Heart right ventricle (tissue), 16 donors: ENCODE measurements around the gene SIRT4. TPM values are rescaled to one million over a fixed set of nuclear protein-coding genes. Genes with fewer than 3 reads are reported as not detected.

Source experiments
- ATAC-seq, 8 donors: fragments of 200-7000 bp; cut with Tn5 transposase; one replicate each; pipeline ENCODE4 v1.9.1; 2020; ENCODE audit warnings: mild to moderate bottlenecking in 8 of 8, moderate library complexity in 8 of 8, moderate number of reproducible peaks in 1 of 8
- DNase-seq, 2 donors: peaks; one replicate each; pipeline ENCODE4 v3.0.0-alpha.2; 2020
- H3K27ac ChIP-seq, 10 donors: fragments of 200-600 bp; sonication (generic) in 2 of 10; one replicate each; pipeline versions ENCODE4 v1.5.0 to v1.8.0; 2020 to 2022; ENCODE audit warnings: mild to moderate bottlenecking in 3 of 10
- H3K27me3 ChIP-seq, 7 donors: fragments of 200-600 bp; one replicate each; pipeline ENCODE4 v1.8.0; 2021 to 2022; ENCODE audit warnings: mild to moderate bottlenecking in 2 of 7
- H3K36me3 ChIP-seq, 9 donors: fragments of 200-600 bp; sonication (generic) in 1 of 9; one replicate each; pipeline versions ENCODE4 v1.5.0 to v1.8.0; 2020 to 2022; ENCODE audit warnings: mild to moderate bottlenecking in 2 of 9
- H3K4me1 ChIP-seq, 9 donors: fragments of 200-600 bp; sonication (generic) in 1 of 9; one replicate each; pipeline versions ENCODE4 v1.5.0 to v1.8.0; 2020 to 2022; ENCODE audit warnings: mild to moderate bottlenecking in 4 of 9
- H3K4me3 ChIP-seq, 10 donors: fragments of 200-600 bp; sonication (generic) in 2 of 10; one replicate each; pipeline versions ENCODE4 v1.5.0 to v1.8.0; 2020 to 2022; ENCODE audit warnings: mild to moderate bottlenecking in 7 of 10, moderate library complexity in 2 of 10
- H3K9me3 ChIP-seq, 11 donors: fragments of 200-600 bp in 10 of 11; sonication (generic) in 2 of 11; one replicate each; pipeline versions ENCODE4 v1.5.0 to v1.8.0; 2013 to 2022; ENCODE audit warnings: mild to moderate bottlenecking in 2 of 11, control low read depth in 1 of 11, moderate library complexity in 1 of 11
- CTCF ChIP-seq, 9 donors: fragments of 200-600 bp; sonication (generic) in 2 of 9; IDR thresholded peaks; one replicate each; pipeline versions ENCODE4 v1.5.0 to v1.8.0; 2021 to 2022; ENCODE audit warnings: antibody characterized with exemption in 9 of 9, mild to moderate bottlenecking in 5 of 9, moderate library complexity in 1 of 9
- WGBS, 2 donors: extraction: QIAGEN DNeasy Blood & Tissue Kit; methylation state at CpG; one replicate each; pipeline ENCODE4 v1.1.7; 2013; ENCODE audit warnings: inconsistent platforms in 1 of 2; 5-methylcytosine and 5-hydroxymethylcytosine counted together
- intact Hi-C, 10 donors: fragments of 100-400 bp; cut with DNase I; formaldehyde crosslinking; loops; one replicate each; pipeline versions ENCODE4 v1.11.1 to v1.14.2; 2022
- polyA plus RNA-seq, 2 donors: library from polyadenylated mRNA; stranded (reverse); fragments of 200-250 nt; gene quantifications; one replicate each; pipeline ENCODE4 v1.2.3, GENCODE V29; 2013
- total RNA-seq, 10 donors: library from RNA; stranded (reverse); fragmentation: NEBNext Ultra II Directional in 3 of 10; extraction: Animal tissue kit (Norgen Biotek cat#: 25700) in 3 of 10; gene quantifications; one replicate each; pipeline versions ENCODE4 v1.2.1 to v1.2.4, GENCODE V29; 2021 to 2023
- donor health status: Arrhythmogenic right ventricular cardiomyopathy.
- donor health status: ischemic (EF 13 %, LVEDD 7.1; RV severe dilation, severe dysfunction).
- donor health status: healthy with polysubstance abuse.
- donor health status: DM: no; HTN: yes; CAD: no.
- donor health status: DM: no; HTN: no; CAD: no.
- donor health status: ischemic (EF 25% LVEDD 6.9; RV normal size, moderate dysfunction).
- donor health status: ischemic (EF 25% LVEDD 5.7; RV mildly dilated, moderate dysfunction).
- donor health status: healthy.
- donor health status: DM: yes; HTN: yes; CAD: no.
- donor health status: Ischemic cardiomyopathy.
- donor health status: ischemic (EF 35%, LVEDD 5.7; RV mildly dilated, moderate dysfunction).
- donor health status: nonischemic (EF 11% LVEDD 7.7; RV severe dilation, severe dysfunction).
- donor health status: DM: yes; HTN: yes; CAD: no.
- donor health status: PGD.
- donor health status: ischemic (EF 29% LVEDD 5.4; RV normal size, mild dysfunction).
- donor health status: nonischemic (EF 23%, LVEDD 6.1; RV moderate dilation, normal function).

Gene SIRT4
- total and polyA plus RNA-seq, 12 donors, result 2.8 to 9.0 (median 4.7) TPM

GRCh38 chr12:120264904-120265472 is 37.1 kb upstream of the SIRT4 start:
- peaks cover 24 to 60% (median 48%) of the 10 kb centered on the region in 9 donors for H3K4me1 ChIP-seq
- no peak for TF ChIP-seq CTCF (IDR thresholded peaks at IDR 0.05)

GRCh38 chr12:120265473-120266179 is 36.5 kb upstream of the SIRT4 start, which contains the start of gene PXN:
PXN (minus strand) TSS chr12:120265730; CDS start chr12:120265629, 101 bp downstream.
- DNase-seq, result peak; percentile 87 to 94
- 2 to 3% methylated on average over 46 to 70 of the region's 81 CpGs for WGBS, 2 donors
- Histone ChIP-seq H3K27me3 (no peaks in the 10 kb centered on the region), H3K27ac (peak within 1 kb of the TSS; percentile 90 to 99 (median 96)), H3K4me3 (peak within 1 kb of the TSS; percentile 84 to 99 (median 94)), H3K4me1 (peaks cover 23 to 54% (median 43%) of the 10 kb centered on the region in 9 donors), H3K36me3 (peaks cover 0 to 4% (median 0%) of the 10 kb centered on the region in 9 donors), H3K9me3 (no peaks in the 10 kb centered on the region)
- ATAC-seq, result peak; percentile 83 to 92 (median 88)
- TF ChIP-seq CTCF (IDR thresholded peaks at IDR 0.05), result peak; percentile 84 to 96 (median 88)
- intact Hi-C loops, result loop anchor here in 9 of 10 donors (1.0 to 2.0 kb wide), 6 partner anchors 36 to 65 kb away; partner anchors contain the start of gene RPLP0 (in 2 of the 9)

More at GRCh38 chr12:120264904-120265472, 37.1 kb upstream of the SIRT4 start:
- peak overlapping the region; percentile 84 to 99 (median 94) for H3K4me3 ChIP-seq
- WGBS, 2 donors, result 1% methylated on average over 26 to 29 of the region's 29 CpGs
- DNase-seq (peak in 1 of 2 donors; percentile 18), ATAC-seq (peak in 5 of 8 donors; percentile 0 to 22 (median 5))
- H3K9me3 ChIP-seq, result no peaks in the 10 kb centered on the region
- no peaks in the 10 kb centered on the region for H3K27me3 ChIP-seq
- H3K36me3 ChIP-seq, result peaks cover 0 to 4% (median 0%) of the 10 kb centered on the region in 9 donors
- H3K27ac ChIP-seq, result peak overlapping the region; percentile 90 to 99 (median 96)
- intact Hi-C loops, result loop anchor here in 8 of 10 donors (1.0 to 2.0 kb wide), 6 partner anchors 36 to 64 kb away; partner anchors contain the start of gene RPLP0 (in 2 of the 8)

- WGBS, 2 donors, result 54 to 57% methylated on average over 8 of the region's 8 CpGs
- Histone ChIP-seq H3K27me3 (no peaks in the 10 kb centered on the region), H3K4me3 (peak overlapping the region in 2 of 10 donors; percentile 11 to 96), H3K9me3 (no peaks in the 10 kb centered on the region), H3K4me1 (peaks cover 23 to 47% (median 38%) of the 10 kb centered on the region in 9 donors), H3K36me3 (peaks cover 0 to 2% (median 0%) of the 10 kb centered on the region in 9 donors), H3K27ac (peak overlapping the region in 2 of 10 donors; percentile 32 to 43)
- intact Hi-C loops, result loop anchor here in 3 of 10 donors (1.0 to 2.0 kb wide), 2 partner anchors 38 to 64 kb away; no protein-coding TSS in a partner anchor
- ATAC-seq (no peak), DNase-seq (no peak)
- no peak for TF ChIP-seq CTCF (IDR thresholded peaks at IDR 0.05)
Observed at GRCh38 chr12:120266180-120266870, 35.8 kb upstream of the SIRT4 start.

GRCh38 chr12:120267736-120268135 is 34.4 kb upstream of the SIRT4 start:
- Histone ChIP-seq H3K27me3 (no peaks in the 10 kb centered on the region), H3K9me3 (no peaks in the 10 kb centered on the region), H3K27ac (no peak overlapping the region), H3K36me3 (no peaks in the 10 kb centered on the region), H3K4me3 (no peak overlapping the region), H3K4me1 (peaks cover 12 to 32% (median 24%) of the 10 kb centered on the region in 9 donors)
- 56 to 69% methylated on average over 4 of the region's 4 CpGs for WGBS, 2 donors
- intact Hi-C loops, result loop anchor here in 1 of 10 donors (2.0 kb wide), 1 partner anchor 65 kb away; no protein-coding TSS in a partner anchor
- TF ChIP-seq CTCF (IDR thresholded peaks at IDR 0.05), result no peak
- DNase-seq, result no peak
- ATAC-seq, result no peak
